Measurements from ENCODE around the gene TBL1X.

The TBL1X gene

GRCh38 chrX:9537781-9538180 is 72.9 kb downstream of the TBL1X start:
- DNase-seq, result no peak

GRCh38 chrX:9538544-9539045 is 73.7 kb downstream of the TBL1X start:
- DNase-seq, result no peak

- no peak for DNase-seq
Measured at GRCh38 chrX:9539605-9540387, 74.9 kb downstream of the TBL1X start.

GRCh38 chrX:9542106-9542760 is 77.4 kb downstream of the TBL1X start:
- DNase-seq, result no peak

GRCh38 chrX:9542761-9543111 is 77.9 kb downstream of the TBL1X start:
- no peak for DNase-seq

- peak; percentile 28 for DNase-seq
Measured at GRCh38 chrX:9555354-9555753, 90.5 kb downstream of the TBL1X start.

- no peak for DNase-seq
Measured at GRCh38 chrX:9557091-9557490, 92.2 kb downstream of the TBL1X start.

GRCh38 chrX:9557521-9557920 is 92.7 kb downstream of the TBL1X start:
- DNase-seq, result no peak

GRCh38 chrX:9558615-9559014 is 93.8 kb downstream of the TBL1X start:
- no peak for DNase-seq

- DNase-seq, result no peak
Measured at GRCh38 chrX:9560219-9560618, 95.4 kb downstream of the TBL1X start.

- no peak for DNase-seq
Measured at GRCh38 chrX:9561199-9561598, 96.3 kb downstream of the TBL1X start.

- DNase-seq, result peak; percentile 93
Measured at GRCh38 chrX:9562851-9563250, 98.0 kb downstream of the TBL1X start.

- DNase-seq, result peak; percentile 93
Measured at GRCh38 chrX:9566150-9566621, 101.3 kb downstream of the TBL1X start.

- DNase-seq, result no peak
Measured at GRCh38 chrX:9569876-9570301, 105.0 kb downstream of the TBL1X start.

- DNase-seq, result no peak
Measured at GRCh38 chrX:9573282-9574106, 108.6 kb downstream of the TBL1X start.

GRCh38 chrX:9576059-9576458 is 111.2 kb downstream of the TBL1X start:
- DNase-seq, result no peak

- no peak for DNase-seq
Measured at GRCh38 chrX:9577555-9577954, 112.7 kb downstream of the TBL1X start.

GRCh38 chrX:9578083-9578779 is 113.4 kb downstream of the TBL1X start:
- no peak for DNase-seq

GRCh38 chrX:9581771-9582385 is 117.0 kb downstream of the TBL1X start:
- no peak for DNase-seq

- DNase-seq, result no peak
Measured at GRCh38 chrX:9582956-9583355, 118.1 kb downstream of the TBL1X start.

GRCh38 chrX:9586992-9587392 is 122.1 kb downstream of the TBL1X start:
- no peak for DNase-seq

GRCh38 chrX:9587642-9588041 is 122.8 kb downstream of the TBL1X start:
- peak; percentile 54 for DNase-seq

Data from fibroblast of skin of back (primary cell).